Spleen (tissue), 11 donors: ENCODE results near the gene ASB3. TPM values are rescaled to one million over a fixed set of nuclear protein-coding genes. Genes with fewer than 3 reads are reported as not detected.

Experiments
- DNase-seq: peaks from one replicate; pipeline ENCODE4 v3.0.0-alpha.2; 2020
- H3K27ac ChIP-seq, 8 donors: fragments of 200-600 bp; sonication (generic) in 7 of 8; 1 replicate in 4 of 8; 2 replicates in 4 of 8; pipeline versions ENCODE4 v1.5.0 to v1.8.0; 2016 to 2021; ENCODE audit warnings: inconsistent platforms in 4 of 8, mild to moderate bottlenecking in 4 of 8, moderate library complexity in 1 of 8
- H3K27me3 ChIP-seq, 7 donors: fragments of 200-600 bp; sonication (generic) in 6 of 7; replicated peaks in 1 of 7; 1 replicate in 4 of 7; 2 replicates in 3 of 7; pipeline versions ENCODE4 v1.5.0 to v1.8.0; 2016 to 2021; ENCODE audit warnings: inconsistent platforms in 3 of 7, mild to moderate bottlenecking in 1 of 7
- H3K36me3 ChIP-seq, 6 donors: fragments of 200-600 bp; sonication (generic) in 5 of 6; 1 replicate in 4 of 6; 2 replicates in 2 of 6; pipeline versions ENCODE4 v1.5.0 to v1.8.0; 2016 to 2021; ENCODE audit warnings: inconsistent platforms in 2 of 6
- H3K4me1 ChIP-seq, 6 donors: fragments of 200-600 bp; sonication (generic) in 5 of 6; 1 replicate in 3 of 6; 2 replicates in 3 of 6; pipeline versions ENCODE4 v1.5.0 to v1.8.0; 2016 to 2021; ENCODE audit warnings: inconsistent platforms in 3 of 6
- H3K4me3 ChIP-seq, 8 donors: fragments of 200-600 bp; sonication (generic) in 7 of 8; 1 replicate in 4 of 8; 2 replicates in 4 of 8; pipeline versions ENCODE4 v1.5.0 to v1.8.0; 2016 to 2021; ENCODE audit warnings: inconsistent platforms in 4 of 8, mild to moderate bottlenecking in 4 of 8, moderate library complexity in 2 of 8
- H3K9me3 ChIP-seq, 8 donors: fragments of 200-600 bp; sonication (generic) in 7 of 8; 1 replicate in 4 of 8; 2 replicates in 4 of 8; pipeline versions ENCODE4 v1.5.0 to v1.8.0; 2016 to 2021; ENCODE audit warnings: inconsistent platforms in 4 of 8
- CTCF ChIP-seq, 11 experiments: fragments of 200-600 bp in 7 of 11; fragments of 450-650 bp in 4 of 11; sonication (generic) in 4 of 11; IDR thresholded peaks in 8 of 11; conservative IDR thresholded peaks in 3 of 11; 1 replicate in 7 of 11; 2 replicates in 4 of 11; pipeline versions ENCODE4 v1.4.0 to v1.8.0; 2016 to 2021; ENCODE audit warnings: antibody characterized with exemption in 11 of 11, inconsistent platforms in 4 of 11, mild to moderate bottlenecking in 1 of 11
- POLR2A ChIP-seq, 3 donors: fragments of 450-650 bp; IDR thresholded peaks; one replicate each; pipeline ENCODE4 v1.5.1; 2017; ENCODE audit warnings: antibody characterized with exemption in 3 of 3, mild to moderate bottlenecking in 1 of 3
- POLR2AphosphoS5 ChIP-seq, 3 donors: sonication (generic); formaldehyde crosslinking; IDR thresholded peaks; one replicate each; pipeline ENCODE4 v1.5.1; 2017; ENCODE audit warnings: antibody characterized with exemption in 3 of 3
- WGBS, 5 donors: extraction: QIAGEN DNeasy Blood & Tissue Kit in 3 of 5; methylation state at CpG; one replicate each; pipeline versions ENCODE4 v1.1.5 to v1.1.7; 2013 to 2018; 5-methylcytosine and 5-hydroxymethylcytosine counted together
- intact Hi-C: fragments of 100-400 bp; cut with DNase I; formaldehyde crosslinking; loops from one replicate; pipeline ENCODE4 v1.15.0; 2023; ENCODE audit warnings: low total_unique reads
- polyA plus RNA-seq, 3 donors: library from polyadenylated mRNA; stranded (reverse); fragments of 200-250 nt; gene quantifications; one replicate each; pipeline ENCODE4 v1.2.1, GENCODE V29; 2013
- total RNA-seq, 7 donors: library from RNA; depleted of rRNA in 3 of 7; stranded (reverse); fragments of >200 nt in 3 of 7; fragmentation: NEBNext Ultra II Directional in 4 of 7; extraction: Animal tissue kit (Norgen Biotek cat#: 25700) in 4 of 7; gene quantifications; one replicate each; pipeline versions ENCODE4 v1.1.0 to v1.2.1, GENCODE V29; 2016 to 2021
- donor health status: healthy with polysubstance abuse.
- donor health status: DM: no; HTN: no; CAD: no; lungs with moderate emphysema.
- donor health status: DM: no; HTN: no; CAD: no.
- donor health status: Bipolar disorder and iron deficiency.
- donor health status: healthy.
- donor health status: DM: no; HTN: no; CAD: no.
- donor health status: DM: yes; HTN: yes; CAD: no.

The ASB3 gene
- total and polyA plus RNA-seq, 10 donors = 7.7 to 28.1 (median 20.5) TPM

GRCh38 chr2:53801547-53801946 is 14.8 kb upstream of the ASB3 start:
- DNase-seq = no peak
- H3K4me3 ChIP-seq = no peak overlapping the region
- peaks cover 0 to 5% (median 0%) of the 10 kb centered on the region in 6 donors for H3K4me1 ChIP-seq
- no peak overlapping the region for H3K27ac ChIP-seq
- no peaks in the 10 kb centered on the region for H3K9me3 ChIP-seq
- no peaks in the 10 kb centered on the region for H3K27me3 ChIP-seq
- TF ChIP-seq CTCF (IDR thresholded peaks at IDR 0.05 in 8 of 11, conservative IDR thresholded peaks at IDR 0.05 in 3 of 11) (no peak), POLR2AphosphoS5 (IDR thresholded peaks at IDR 0.05) (no peak), POLR2A (IDR thresholded peaks at IDR 0.05) (no peak)
- intact Hi-C loops = no loop called here
- peaks cover 0 to 100% (median 69%) of the 10 kb centered on the region in 6 donors for H3K36me3 ChIP-seq

- DNase-seq = no peak
- intact Hi-C loops = no loop called here
- WGBS, 5 donors = 91 to 96% (median 92%) methylated on average over 3 of the region's 3 CpGs
Measured at GRCh38 chr2:53793821-53794220, 7.1 kb upstream of the ASB3 start.

GRCh38 chr2:53793261-53793660 is 6.5 kb upstream of the ASB3 start:
- TF ChIP-seq POLR2AphosphoS5 (IDR thresholded peaks at IDR 0.05) (no peak), CTCF (IDR thresholded peaks at IDR 0.05 in 8 of 11, conservative IDR thresholded peaks at IDR 0.05 in 3 of 11) (no peak), POLR2A (IDR thresholded peaks at IDR 0.05) (no peak)
- H3K36me3 ChIP-seq = peaks cover 0 to 47% (median 35%) of the 10 kb centered on the region in 6 donors
- peaks cover 7 to 35% (median 15%) of the 10 kb centered on the region in 6 donors for H3K4me1 ChIP-seq
- H3K27ac ChIP-seq = no peak overlapping the region
- intact Hi-C loops = no loop called here
- no peaks in the 10 kb centered on the region for H3K27me3 ChIP-seq
- no peaks in the 10 kb centered on the region for H3K9me3 ChIP-seq
- 94 to 98% (median 97%) methylated on average over 3 of the region's 3 CpGs for WGBS, 5 donors
- no peak for DNase-seq
- H3K4me3 ChIP-seq = no peak overlapping the region

More at GRCh38 chr2:53793821-53794220, 7.1 kb upstream of the ASB3 start:
- TF ChIP-seq POLR2A (IDR thresholded peaks at IDR 0.05) (no peak), POLR2AphosphoS5 (IDR thresholded peaks at IDR 0.05) (no peak), CTCF (IDR thresholded peaks at IDR 0.05 in 8 of 11, conservative IDR thresholded peaks at IDR 0.05 in 3 of 11) (no peak)
- H3K27me3 ChIP-seq = no peaks in the 10 kb centered on the region
- no peak overlapping the region for H3K27ac ChIP-seq
- no peak overlapping the region for H3K4me3 ChIP-seq
- H3K4me1 ChIP-seq = peaks cover 1 to 30% (median 10%) of the 10 kb centered on the region in 6 donors
- H3K36me3 ChIP-seq = peaks cover 0 to 52% (median 41%) of the 10 kb centered on the region in 6 donors
- no peaks in the 10 kb centered on the region for H3K9me3 ChIP-seq

DNA sequence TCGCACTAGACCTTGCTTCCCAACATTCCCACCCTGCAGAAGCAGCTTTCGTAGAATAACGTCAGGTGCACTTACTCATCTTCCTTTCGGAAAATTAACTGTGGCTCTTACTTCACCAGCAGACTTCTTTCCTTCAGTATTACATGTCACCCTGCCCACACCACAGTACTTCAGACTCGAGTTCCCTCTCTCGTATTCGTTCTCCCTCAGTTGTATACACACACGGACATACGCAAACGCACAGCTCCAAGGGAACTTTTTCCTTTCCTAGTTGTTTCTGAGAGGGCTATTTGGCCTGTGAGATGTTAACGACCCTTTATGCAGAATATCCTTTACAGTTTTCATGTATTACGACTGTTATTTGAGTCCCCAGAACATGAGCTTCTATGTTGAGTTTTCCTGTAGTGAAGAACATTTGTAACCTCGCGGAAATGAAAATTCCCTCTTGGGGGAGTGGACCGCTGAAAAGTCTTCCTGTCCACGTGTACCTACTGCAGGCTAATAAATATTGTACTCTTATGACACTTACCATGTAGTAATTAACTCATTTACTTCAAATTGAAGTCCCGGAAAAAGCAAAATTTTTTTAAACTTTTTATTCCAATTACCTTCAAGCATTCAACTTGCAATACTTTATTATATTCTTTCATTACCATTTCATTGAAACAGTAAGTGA is 999 bp upstream of the ASB3 start:
- H3K27ac ChIP-seq = peak overlapping the region; percentile 76 to 92 (median 85)
- WGBS, 5 donors = 1 to 3% (median 2%) methylated on average over 17 of the region's 17 CpGs
- DNase-seq = no peak
- H3K4me3 ChIP-seq = peak overlapping the region; percentile 56 to 94 (median 80)
- TF ChIP-seq POLR2AphosphoS5 (IDR thresholded peaks at IDR 0.05) (no peak), POLR2A (IDR thresholded peaks at IDR 0.05) (no peak), CTCF (IDR thresholded peaks at IDR 0.05 in 8 of 11, conservative IDR thresholded peaks at IDR 0.05 in 3 of 11) (no peak)
- intact Hi-C loops = no loop called here
- peaks cover 31 to 82% (median 47%) of the 10 kb centered on the region in 6 donors for H3K4me1 ChIP-seq
- H3K36me3 ChIP-seq = peaks cover 0 to under 1% (median 0%) of the 10 kb centered on the region in 6 donors
- H3K9me3 ChIP-seq = no peaks in the 10 kb centered on the region
- no peaks in the 10 kb centered on the region for H3K27me3 ChIP-seq
